Stimulated activated CD8-positive, alpha-beta memory T cell treated with anti-CD3 and anti-CD28 coated beads, Interleukin-7, amount 100 ng/mL, for 4 hours (primary cell): ENCODE measurements around the gene ARHGDIG.

Experiments used
- DNase-seq, 2 donors: peaks; one replicate each; pipeline ENCODE4 v3.0.0-alpha.2; 2020; ENCODE audit warnings: low read depth in 2 of 2

Gene ARHGDIG

GRCh38 chr16:280991-281659 is 734 bp downstream of the ARHGDIG start:
- no peak for DNase-seq

- no peak for DNase-seq
These were observed 1.4 kb downstream of the ARHGDIG start for GRCh38 chr16:281660-282255.

- no peak for DNase-seq
These were observed 2.1 kb downstream of the ARHGDIG start for GRCh38 chr16:282491-282890.

GRCh38 chr16:283033-283805 is 2.8 kb downstream of the ARHGDIG start, which contains the start of gene PDIA2:
PDIA2 (plus strand) TSS chr16:283164; CDS start chr16:283170, 6 bp downstream.
- no peak for DNase-seq

- no peak for DNase-seq
These were observed 4.1 kb downstream of the ARHGDIG start for GRCh38 chr16:284204-285120.

- DNase-seq = no peak
These were observed 5.0 kb downstream of the ARHGDIG start for GRCh38 chr16:285146-286055.

- DNase-seq = no peak
These were observed 6.3 kb downstream of the ARHGDIG start for GRCh38 chr16:286491-287297.

- DNase-seq = no peak
These were observed 7.0 kb downstream of the ARHGDIG start for GRCh38 chr16:287298-287811.

- no peak for DNase-seq
These were observed 7.9 kb downstream of the ARHGDIG start for GRCh38 chr16:287981-288920.

GRCh38 chr16:289395-289997 is 9.1 kb downstream of the ARHGDIG start:
- no peak for DNase-seq

- no peak for DNase-seq
These were observed 9.8 kb downstream of the ARHGDIG start for GRCh38 chr16:290015-290680.

- DNase-seq = no peak
These were observed 10.5 kb downstream of the ARHGDIG start for GRCh38 chr16:290681-291405.

- DNase-seq = no peak
These were observed 11.1 kb downstream of the ARHGDIG start for GRCh38 chr16:291539-291938.

- DNase-seq = no peak
These were observed 12.8 kb downstream of the ARHGDIG start for GRCh38 chr16:293043-293775.

GRCh38 chr16:296276-296675 is 15.9 kb downstream of the ARHGDIG start:
- DNase-seq = no peak
